K562 (cell line): ENCODE data around the gene EXOC2. TPM values are rescaled to one million over a fixed set of nuclear protein-coding genes. Genes with fewer than 3 reads are reported as not detected.

Source experiments
- ATF7 ChIP-seq: fragments of 450-650 bp; IDR thresholded peaks from 2 replicates; pipeline ENCODE4 v1.7.1; 2014; ENCODE audit warnings: mild to moderate bottlenecking, moderate library complexity
- BRD9 ChIP-seq: fragments of 450-650 bp; IDR thresholded peaks from 2 replicates; pipeline ENCODE4 v1.6.1; 2018; ENCODE audit warnings: low read depth; ENCODE audit not compliant: partially characterized antibody
- CEBPG ChIP-seq, 3 experiments: fragments of 200-800 bp in 1 of 3; sonication (Bioruptor generic) in 1 of 3; sonication (generic) in 1 of 3; formaldehyde crosslinking in 1 of 3; IDR thresholded peaks in 2 of 3; conservative IDR thresholded peaks in 1 of 3; 2 replicates each; pipeline versions ENCODE4 v1.6.1 to v1.8.0; 2016 to 2022; ENCODE audit warnings: missing compliant biosample characterization in 2 of 3, missing genetic modification characterization in 2 of 3, mild to moderate bottlenecking in 1 of 3, missing genetic modification reagents in 1 of 3
- FOXK2 ChIP-seq, 2 experiments: fragments of 450-650 bp; IDR thresholded peaks in 1 of 2; conservative IDR thresholded peaks in 1 of 2; 2 replicates each; pipeline ENCODE4 v1.6.1; 2016; ENCODE audit warnings: low read depth in 2 of 2, mild to moderate bottlenecking in 1 of 2
- MEF2A ChIP-seq: IDR thresholded peaks from 2 replicates; pipeline ENCODE4 v1.6.1; 2011; ENCODE audit warnings: low read depth, mild to moderate bottlenecking, low read length, moderate library complexity; ENCODE audit not compliant: control insufficient read depth
- PML ChIP-seq: IDR thresholded peaks from 2 replicates; pipeline ENCODE4 v1.6.1; 2012; ENCODE audit warnings: low read length, inconsistent platforms
- POLR2AphosphoS5 ChIP-seq: IDR thresholded peaks from 2 replicates; pipeline ENCODE4 v1.6.1; 2011; ENCODE audit warnings: mild to moderate bottlenecking, low read depth, low read length, moderate library complexity; ENCODE audit not compliant: control insufficient read depth, insufficient read depth
- SETDB1 ChIP-seq: IDR thresholded peaks from one replicate; pipeline ENCODE4 v1.6.1; 2012; ENCODE audit warnings: low read length, control low read depth, inconsistent platforms
- SRF ChIP-seq, 2 experiments: fragments of 250-450, 450-650 bp in 1 of 2; sonication (Bioruptor Pico) in 1 of 2; sonication (generic) in 1 of 2; formaldehyde crosslinking; IDR thresholded peaks; 2 replicates each; pipeline versions ENCODE4 v1.5.0 to v1.5.1; 2020 to 2022; ENCODE audit warnings: mild to moderate bottlenecking in 1 of 2, missing genetic modification reagents in 1 of 2
- SRSF1 ChIP-seq: fragments of 200-400 bp; formaldehyde crosslinking; IDR thresholded peaks from 2 replicates; pipeline ENCODE4 v1.6.1; 2017; ENCODE audit warnings: mild to moderate bottlenecking, low read depth, low read length, moderate library complexity
- TOE1 ChIP-seq, 2 experiments: fragments of 450-650 bp in 1 of 2; sonication (generic) in 1 of 2; formaldehyde crosslinking in 1 of 2; IDR thresholded peaks; 2 replicates each; pipeline versions ENCODE4 v1.7.1 to v1.8.0; 2016 to 2022; ENCODE audit warnings: borderline replicate concordance in 2 of 2, mild to moderate bottlenecking in 2 of 2, antibody characterized with exemption in 1 of 2, inconsistent platforms in 1 of 2, low read depth in 1 of 2, missing genetic modification reagents in 1 of 2, moderate library complexity in 1 of 2
- XRCC4 ChIP-seq: IDR thresholded peaks from one replicate; pipeline ENCODE4 v1.6.1; 2011; ENCODE audit not compliant: insufficient read depth, insufficient read length; ENCODE audit errors: extremely low read depth
- YBX1 ChIP-seq: fragments of 450-650 bp; IDR thresholded peaks from 2 replicates; pipeline ENCODE4 v1.7.1; 2016; ENCODE audit warnings: mild to moderate bottlenecking
- ZBED1 ChIP-seq: IDR thresholded peaks from 2 replicates; pipeline ENCODE4 v1.6.1; 2014
- ZNF174 ChIP-seq: fragments of 250-450 bp; sonication (Bioruptor Pico); IDR thresholded peaks from 2 replicates; pipeline ENCODE4 v1.4.0; 2020; ENCODE audit warnings: mild to moderate bottlenecking
- ZNF583 ChIP-seq: fragments of 250-450 bp; sonication (Bioruptor Pico); IDR thresholded peaks from 2 replicates; pipeline ENCODE4 v1.4.0; 2020
- ZNF668 ChIP-seq: fragments of 250-450 bp; sonication (Bioruptor Pico); IDR thresholded peaks from 2 replicates; pipeline ENCODE4 v1.8.0; 2022; ENCODE audit warnings: mild to moderate bottlenecking, inconsistent platforms
- polyA plus RNA-seq, 8 experiments: library from polyadenylated mRNA; depleted of rRNA in 4 of 8; stranded (reverse) in 5 of 8; unstranded in 3 of 8; fragments of >200 nt; fragmentation: Nextera tagmentation in 2 of 8; fragmentation: Illumina TruSeq in 1 of 8; extraction: Ambion mirVana in 2 of 8; extraction: Trizol in 1 of 8; gene quantifications; 2 replicates each; pipeline versions ENCODE4 v1.2.1 to v1.2.3, GENCODE V29; 2011 to 2014; ENCODE audit warnings: inconsistent platforms in 1 of 8, missing spikeins in 1 of 8
- total RNA-seq, 7 experiments: library from RNA; depleted of rRNA in 6 of 7; stranded (reverse); fragments of >200 nt in 6 of 7; fragmentation: Illumina TruSeq in 2 of 7; extraction: Trizol in 2 of 7; gene quantifications; 2 replicates each; pipeline versions ENCODE4 v1.2.1 to v1.2.3, GENCODE V29; 2011 to 2021; ENCODE audit warnings: low replicate concordance in 1 of 7
- TF ChIP-seq, protein P1 (sequence below): fragments of 200-400 bp; formaldehyde crosslinking; IDR thresholded peaks from 2 replicates; pipeline ENCODE4 v1.6.1; 2017; ENCODE audit warnings: mild to moderate bottlenecking, low read depth, low read length, moderate library complexity
- TF ChIP-seq, protein P2 (sequence below): fragments of 450-650 bp; formaldehyde crosslinking; IDR thresholded peaks from 2 replicates; pipeline ENCODE4 v1.4.0; 2020; ENCODE audit warnings: mild to moderate bottlenecking, moderate library complexity
- TF ChIP-seq, protein P3 (sequence below), 2 experiments: fragments of 450-650 bp in 1 of 2; sonication (generic) in 1 of 2; formaldehyde crosslinking in 1 of 2; IDR thresholded peaks in 1 of 2; conservative IDR thresholded peaks in 1 of 2; 2 replicates each; pipeline versions ENCODE4 v1.6.1 to v1.8.1; 2016 to 2023; ENCODE audit warnings: mild to moderate bottlenecking in 2 of 2, moderate library complexity in 2 of 2, inconsistent platforms in 1 of 2, missing genetic modification reagents in 1 of 2
- TF ChIP-seq, protein P4 (sequence below): sonication (generic); formaldehyde crosslinking; IDR thresholded peaks from 2 replicates; pipeline ENCODE4 v1.9.0; 2022; ENCODE audit warnings: mild to moderate bottlenecking, missing genetic modification reagents

Gene EXOC2
- total and polyA plus RNA-seq, 9 of the 15 experiments (the other 6 are each of a cell fraction or from before 2014, with no cell fraction given), result 12.2 to 30.2 (median 24.2) TPM

DNA sequence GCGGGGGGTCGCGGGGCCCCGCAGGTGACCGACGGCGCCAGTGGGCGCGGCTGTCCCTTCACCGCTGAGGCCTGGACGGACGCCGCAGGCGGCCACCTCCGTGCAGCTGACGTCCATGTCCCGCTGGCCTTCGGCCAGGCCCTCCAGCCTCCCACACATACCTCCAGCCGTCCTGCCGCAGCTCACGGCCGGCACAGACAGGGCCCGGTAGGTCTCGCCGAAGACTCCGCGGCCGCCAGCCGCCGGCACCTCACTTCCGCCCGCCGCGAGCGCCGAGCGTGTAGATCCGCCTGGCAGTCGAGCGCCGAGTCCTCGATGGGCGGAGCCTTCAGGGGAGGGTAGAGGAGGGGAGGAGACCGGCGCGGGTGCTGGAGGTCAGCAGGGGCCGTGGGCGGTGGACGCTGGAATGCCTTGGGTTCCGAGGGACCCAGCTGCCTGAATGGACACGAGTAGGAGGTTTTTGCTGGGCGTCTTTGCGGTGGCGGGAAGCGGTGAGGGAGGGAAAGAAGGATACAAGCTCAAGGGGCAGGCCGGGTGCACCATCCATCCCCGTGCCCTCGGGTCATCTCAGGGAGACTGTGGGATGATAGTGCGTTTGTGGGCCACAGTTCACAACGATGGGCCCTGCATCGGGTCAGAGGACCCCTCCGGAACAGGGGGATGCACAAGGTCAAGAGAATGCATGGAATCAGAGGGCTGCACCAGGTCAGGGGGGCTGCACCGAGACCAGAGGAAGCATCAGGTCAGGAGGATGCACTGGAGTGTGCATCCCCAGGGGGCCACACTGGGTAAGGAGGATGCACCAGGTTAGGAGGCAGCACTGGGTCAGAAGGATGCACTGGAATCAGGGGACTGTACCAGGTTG lies at the start of gene EXOC2 (continued):
- TF ChIP-seq POLR2AphosphoS5, result peak; percentile 60; the same call in 1 of the 2 replicates
- TF ChIP-seq SRSF1, result 0 out of 2 replicates have a peak, but pooled peaks have one; percentile 51
- peak; percentile 53 to 87; a peak in 3 of 4 replicates for TF ChIP-seq FOXK2 (conservative IDR thresholded peaks at IDR 0.05 in 1 of 2, IDR thresholded peaks at IDR 0.05 in 1 of 2; ENCODE audit: low read depth in 2 of 2)
- peak; percentile 55; the same call in 1 of the 2 replicates for TF ChIP-seq ZBED1
- TF ChIP-seq, protein P1, sequence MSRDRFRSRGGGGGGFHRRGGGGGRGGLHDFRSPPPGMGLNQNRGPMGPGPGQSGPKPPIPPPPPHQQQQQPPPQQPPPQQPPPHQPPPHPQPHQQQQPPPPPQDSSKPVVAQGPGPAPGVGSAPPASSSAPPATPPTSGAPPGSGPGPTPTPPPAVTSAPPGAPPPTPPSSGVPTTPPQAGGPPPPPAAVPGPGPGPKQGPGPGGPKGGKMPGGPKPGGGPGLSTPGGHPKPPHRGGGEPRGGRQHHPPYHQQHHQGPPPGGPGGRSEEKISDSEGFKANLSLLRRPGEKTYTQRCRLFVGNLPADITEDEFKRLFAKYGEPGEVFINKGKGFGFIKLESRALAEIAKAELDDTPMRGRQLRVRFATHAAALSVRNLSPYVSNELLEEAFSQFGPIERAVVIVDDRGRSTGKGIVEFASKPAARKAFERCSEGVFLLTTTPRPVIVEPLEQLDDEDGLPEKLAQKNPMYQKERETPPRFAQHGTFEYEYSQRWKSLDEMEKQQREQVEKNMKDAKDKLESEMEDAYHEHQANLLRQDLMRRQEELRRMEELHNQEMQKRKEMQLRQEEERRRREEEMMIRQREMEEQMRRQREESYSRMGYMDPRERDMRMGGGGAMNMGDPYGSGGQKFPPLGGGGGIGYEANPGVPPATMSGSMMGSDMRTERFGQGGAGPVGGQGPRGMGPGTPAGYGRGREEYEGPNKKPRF, result no peak
- TF ChIP-seq ZNF668 (CRISPR knock-in tag), result no peak
- TF ChIP-seq, protein P2, sequence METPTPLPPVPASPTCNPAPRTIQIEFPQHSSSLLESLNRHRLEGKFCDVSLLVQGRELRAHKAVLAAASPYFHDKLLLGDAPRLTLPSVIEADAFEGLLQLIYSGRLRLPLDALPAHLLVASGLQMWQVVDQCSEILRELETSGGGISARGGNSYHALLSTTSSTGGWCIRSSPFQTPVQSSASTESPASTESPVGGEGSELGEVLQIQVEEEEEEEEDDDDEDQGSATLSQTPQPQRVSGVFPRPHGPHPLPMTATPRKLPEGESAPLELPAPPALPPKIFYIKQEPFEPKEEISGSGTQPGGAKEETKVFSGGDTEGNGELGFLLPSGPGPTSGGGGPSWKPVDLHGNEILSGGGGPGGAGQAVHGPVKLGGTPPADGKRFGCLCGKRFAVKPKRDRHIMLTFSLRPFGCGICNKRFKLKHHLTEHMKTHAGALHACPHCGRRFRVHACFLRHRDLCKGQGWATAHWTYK (CRISPR knock-in tag), result peak; percentile 97
- TF ChIP-seq SETDB1, result no peak
- TF ChIP-seq ZNF174 (CRISPR knock-in tag), result no peak
- no peak for TF ChIP-seq YBX1
- peak; percentile 70 for TF ChIP-seq TOE1 (IDR thresholded peaks at IDR 0.05; ENCODE audit: borderline replicate concordance)
- no peak for TF ChIP-seq TOE1 (CRISPR knock-in tag; IDR thresholded peaks at IDR 0.05; ENCODE audit: borderline replicate concordance, low read depth)
- TF ChIP-seq PML, result peak; percentile 61; the same call in 1 of the 2 replicates
- TF ChIP-seq, protein P3, sequence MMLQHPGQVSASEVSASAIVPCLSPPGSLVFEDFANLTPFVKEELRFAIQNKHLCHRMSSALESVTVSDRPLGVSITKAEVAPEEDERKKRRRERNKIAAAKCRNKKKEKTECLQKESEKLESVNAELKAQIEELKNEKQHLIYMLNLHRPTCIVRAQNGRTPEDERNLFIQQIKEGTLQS (IDR thresholded peaks at IDR 0.05), result no peak
- TF ChIP-seq, protein P3 (CRISPR knock-in tag; conservative IDR thresholded peaks at IDR 0.05), result no peak
- no peak for TF ChIP-seq ZNF583 (CRISPR knock-in tag)
- peak in 1 of 2 experiments; percentile 57; a peak in 1 of 4 replicates for TF ChIP-seq SRF (CRISPR knock-in tag; IDR thresholded peaks at IDR 0.05)
- TF ChIP-seq XRCC4, result no peak
- TF ChIP-seq, protein P4, sequence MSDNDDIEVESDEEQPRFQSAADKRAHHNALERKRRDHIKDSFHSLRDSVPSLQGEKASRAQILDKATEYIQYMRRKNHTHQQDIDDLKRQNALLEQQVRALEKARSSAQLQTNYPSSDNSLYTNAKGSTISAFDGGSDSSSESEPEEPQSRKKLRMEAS, result peak; percentile 54
- no peak for TF ChIP-seq CEBPG (CRISPR knock-in tag; IDR thresholded peaks at IDR 0.05)
- no peak for TF ChIP-seq CEBPG (tag; conservative IDR thresholded peaks at IDR 0.05 in 1 of 2, IDR thresholded peaks at IDR 0.05 in 1 of 2)
- no peak for TF ChIP-seq BRD9
- peak; percentile 58; the same call in 1 of the 2 replicates for TF ChIP-seq ATF7
- TF ChIP-seq MEF2A, result no peak
